Activated B cell treated with CpG ODN at 0.5 μM for 24 hours (primary cell): ENCODE data around the gene TSEN34. TPM values are rescaled to one million over a fixed set of nuclear protein-coding genes. Genes with fewer than 3 reads are reported as not detected.
A peak's percentile ranks its signal among the peaks of the same experiment; 100 is the strongest.
"Not testable (repeated sequence)": the region's sequence is repeated elsewhere in the genome, so short reads cannot be mapped to it uniquely, and the experiment has no call there.

Source experiments
- ATAC-seq: fragments of 200-7000 bp; cut with Tn5 transposase; one replicate; pipeline ENCODE4 v1.10.0; 2021; ENCODE audit warnings: low read depth, mild to moderate bottlenecking, moderate library complexity
- CTCF ChIA-PET: fragments of 350-600 bp; sonication (Branson Sonifier 250); formaldehyde crosslinking; loops from one replicate; lab custom pipeline; 2021; ENCODE audit warnings: antibody characterized with exemption; lab: Charles Lee
- POLR2A ChIA-PET: fragments of 350-600 bp; sonication (Branson Sonifier 250); formaldehyde crosslinking; loops from one replicate; lab custom pipeline; 2021; ENCODE audit warnings: antibody characterized with exemption; lab: Charles Lee
- DNase-seq: peaks from one replicate; pipeline ENCODE4 v3.0.0; 2022
- H3K27ac Mint-ChIP-seq: one replicate; pipeline ENCODE4 v1.8.0; 2020; ENCODE audit warnings: mixed read lengths
- H3K27me3 Mint-ChIP-seq: one replicate; pipeline ENCODE4 v1.8.0; 2021; ENCODE audit warnings: mixed read lengths
- H3K36me3 Mint-ChIP-seq: one replicate; pipeline ENCODE4 v1.8.0; 2021; ENCODE audit warnings: low read depth, mixed read lengths
- H3K4me1 Mint-ChIP-seq: one replicate; pipeline ENCODE4 v1.8.0; 2021; ENCODE audit warnings: mixed read lengths
- H3K4me3 Mint-ChIP-seq: one replicate; pipeline ENCODE4 v1.8.0; 2020; ENCODE audit warnings: mild to moderate bottlenecking, mixed read lengths
- H3K9me3 Mint-ChIP-seq: one replicate; pipeline ENCODE4 v1.8.0; 2020; ENCODE audit warnings: mixed read lengths
- CTCF ChIP-seq: fragments of 200-600 bp; IDR thresholded peaks from one replicate; pipeline ENCODE4 v1.8.0; 2022; ENCODE audit warnings: antibody characterized with exemption, mild to moderate bottlenecking
- intact Hi-C: fragments of 100-400 bp; cut with micrococcal nuclease; formaldehyde crosslinking; loops from one replicate; pipeline ENCODE4 v1.15.1; 2024
- total RNA-seq: library from RNA; stranded (reverse); gene quantifications from 2 replicates; pipeline ENCODE4 v1.2.3, GENCODE V29; 2022

Gene TSEN34
- total RNA-seq, 1 donor from 2014 or later, result 15.0 TPM

- H3K36me3 Mint-ChIP-seq, result peaks cover 37% of the 10 kb centered on the region
- peak overlapping the region; percentile 98 for H3K27ac Mint-ChIP-seq
- no peak for TF ChIP-seq CTCF
- H3K27me3 Mint-ChIP-seq, result no peaks in the 10 kb centered on the region
- intact Hi-C loops, result loop anchor here (1.0 kb wide), 7 partner anchors 10 to 323 kb away; partner anchors contain the start of genes CNOT3, LENG1, MYADM and NDUFA3
- H3K9me3 Mint-ChIP-seq, result no peaks in the 10 kb centered on the region
- DNase-seq (peak; percentile 99), ATAC-seq (peak; percentile 59)
- H3K4me3 Mint-ChIP-seq, result peak overlapping the region; percentile 90
- ChIA-PET POLR2A (interaction anchor here (0.6 to 7.7 kb wide), 14 partner anchors 10 to 1929 kb away, joined by 3 to 244 read pairs (median 10); partner anchors contain the start of genes CNOT3, LENG1, LENG8 and LENG9), CTCF (interaction anchor here (2.2 kb wide), 1 partner anchor 23 kb away, joined by 13 read pairs; no protein-coding TSS in a partner anchor)
- peaks cover 35% of the 10 kb centered on the region for H3K4me1 Mint-ChIP-seq
Observed at GRCh38 chr19:54190503-54191010, 551 bp upstream of the TSEN34 start.

- DNase-seq (no peak), ATAC-seq (no peak)
- TF ChIP-seq CTCF, result no peak
- H3K4me1 Mint-ChIP-seq, result peaks cover 35% of the 10 kb centered on the region
- intact Hi-C loops, result no loop called here
- no peaks in the 10 kb centered on the region for H3K9me3 Mint-ChIP-seq
- H3K36me3 Mint-ChIP-seq, result peaks cover 35% of the 10 kb centered on the region
- CTCF ChIA-PET, result no interaction called here
- H3K27ac Mint-ChIP-seq, result peak overlapping the region; percentile 78
- peak overlapping the region; percentile 90 for H3K4me3 Mint-ChIP-seq
- POLR2A ChIA-PET, result interaction anchor here (0.7 to 7.7 kb wide), 7 partner anchors 8 to 257 kb away, joined by 3 to 244 read pairs (median 55); partner anchors contain the start of genes CNOT3, LENG1, LENG8 and PRPF31
- no peaks in the 10 kb centered on the region for H3K27me3 Mint-ChIP-seq
Observed at GRCh38 chr19:54191811-54192453, 824 bp downstream of the TSEN34 start.

GRCh38 chr19:54193011-54193410 lies 1.9 kb downstream of the TSEN34 start:
- H3K4me1 Mint-ChIP-seq, result peaks cover 27% of the 10 kb centered on the region
- H3K27ac Mint-ChIP-seq, result no peak overlapping the region
- POLR2A ChIA-PET, result interaction anchor here (0.7 to 7.7 kb wide), 2 partner anchors 7 to 256 kb away, joined by 3 to 244 read pairs; partner anchors contain the start of genes LENG8 and RPS9
- H3K27me3 Mint-ChIP-seq, result no peaks in the 10 kb centered on the region
- intact Hi-C loops, result no loop called here
- H3K36me3 Mint-ChIP-seq, result peaks cover 35% of the 10 kb centered on the region
- DNase-seq (no peak), ATAC-seq (no peak)
- no peaks in the 10 kb centered on the region for H3K9me3 Mint-ChIP-seq
- CTCF ChIA-PET, result no interaction called here
- H3K4me3 Mint-ChIP-seq, result peak overlapping the region; percentile 65
- no peak for TF ChIP-seq CTCF

- H3K4me1 Mint-ChIP-seq, result peaks cover 19% of the 10 kb centered on the region
- H3K27ac Mint-ChIP-seq, ATAC-seq, intact Hi-C loops, CTCF ChIA-PET, H3K4me3 Mint-ChIP-seq, H3K9me3 Mint-ChIP-seq, DNase-seq, H3K27me3 Mint-ChIP-seq: not testable (repeated sequence)
- POLR2A ChIA-PET, result interaction anchor here (1.6 kb wide), 1 partner anchor 13 kb away, joined by 5 read pairs; no protein-coding TSS in a partner anchor
- peaks cover 35% of the 10 kb centered on the region for H3K36me3 Mint-ChIP-seq
Observed at GRCh38 chr19:54194463-54194862, 3.4 kb downstream of the TSEN34 start.

GRCh38 chr19:54196536-54196935 lies 5.4 kb downstream of the TSEN34 start:
- Mint-ChIP-seq H3K27me3 (no peaks in the 10 kb centered on the region), H3K4me3 (no peak overlapping the region), H3K36me3 (peaks cover 38% of the 10 kb centered on the region), H3K27ac (no peak overlapping the region), H3K9me3 (no peaks in the 10 kb centered on the region), H3K4me1 (peaks cover 30% of the 10 kb centered on the region)
- no peak for DNase-seq
- CTCF ChIA-PET, result no interaction called here
- POLR2A ChIA-PET, result interaction anchor here (1.5 kb wide), 1 partner anchor 81 kb away, joined by 3 read pairs; the partner anchor contains the start of genes PRPF31 and TFPT
- ATAC-seq, result no peak
- intact Hi-C loops, result no loop called here
- TF ChIP-seq CTCF, result no peak
